Astrocyte of the cerebellum (primary cell): Measurements from ENCODE around the gene CTSC.
"Not testable (repeated sequence)": the region's sequence is repeated elsewhere in the genome, so short reads cannot be mapped to it uniquely, and the experiment has no call there.

Source experiments
- DNase-seq: peaks from one replicate; pipeline ENCODE4 v3.0.0-alpha.2; 2011; ENCODE audit warnings: low read depth
- H3K4me3 ChIP-seq: 2 replicates; pipeline ENCODE4 v1.5.1; 2011; ENCODE audit warnings: mild to moderate bottlenecking, low read depth, low read length, moderate library complexity
- CTCF ChIP-seq: IDR thresholded peaks from 2 replicates; pipeline ENCODE4 v1.5.1; 2012; ENCODE audit warnings: low read length, low read depth, moderate library complexity, mild to moderate bottlenecking; ENCODE audit errors: missing control alignments
- in situ Hi-C: cut with HindIII; loops from 2 replicates; pipeline ENCODE4 v1.10.0; 2017; ENCODE audit warnings: low sequenced_read_pairs

Gene CTSC

GRCh38 chr11:88246696-88247095 is 90.8 kb downstream of the CTSC start:
- H3K4me3 ChIP-seq = no peak overlapping the region
- no peak for TF ChIP-seq CTCF
- in situ Hi-C loops = no loop called here
- DNase-seq = peak; percentile 51

GRCh38 chr11:88245576-88245975 is 92.0 kb downstream of the CTSC start:
- H3K4me3 ChIP-seq, in situ Hi-C loops, DNase-seq: not testable (repeated sequence)
